ENCODE results near the gene CBX3.
"Not testable (repeated sequence)": the region's sequence is repeated elsewhere in the genome, so short reads cannot be mapped to it uniquely, and the experiment has no call there.

CBX3 gene

GRCh38 chr7:26168458-26169023 is 33.0 kb upstream of the CBX3 start:
- Histone ChIP-seq H3K9ac (ENCODE audit: low read length) (no peak overlapping the region), H2BK120ac (ENCODE audit: low read depth, low read length) (no peak overlapping the region), H3K27ac (ENCODE audit: low read depth, low read length) (no peak overlapping the region), H3K36me3 (ENCODE audit: control insufficient read depth, insufficient read depth, low read length) (no peaks in the 10 kb centered on the region), H2AK5ac (ENCODE audit: low read length) (no peak overlapping the region), H3K4ac (ENCODE audit: low read depth, low read length) (no peak overlapping the region), H3K4me3 (ENCODE audit: low read length) (no peak overlapping the region), H3K4me1 (ENCODE audit: control insufficient read depth, low read depth, low read length) (peaks cover 5% of the 10 kb centered on the region), H3K79me2 (ENCODE audit: control insufficient read depth, insufficient read depth, low read length) (peaks cover 41% of the 10 kb centered on the region), H3K4me2 (ENCODE audit: low read length) (no peak overlapping the region), H4K8ac (ENCODE audit: low read depth, low read length) (no peak overlapping the region), H2BK5ac (ENCODE audit: low read length) (no peak overlapping the region), H2BK15ac (replicated peaks; ENCODE audit: low read depth) (no peak overlapping the region), H3K79me1 (ENCODE audit: low read length) (peaks cover 6% of the 10 kb centered on the region), H3K27me3 (ENCODE audit: insufficient read depth, low read length, poor library complexity) (no peaks in the 10 kb centered on the region), H4K5ac (ENCODE audit: low read length) (no peak overlapping the region), H3K23ac (ENCODE audit: low read length) (no peak overlapping the region), H3K56ac (ENCODE audit: low read length) (no peak overlapping the region), H3K18ac (ENCODE audit: low read length) (no peak overlapping the region)
- DNase-seq, result no peak
- WGBS (ENCODE audit: extremely low coverage, insufficient coverage, low lambda C conversion rate), result no CpG with 5 or more reads among the region's 6 CpGs

- peaks cover 6% of the 10 kb centered on the region for H3K79me1 ChIP-seq (ENCODE audit: low read length)
- H3K18ac ChIP-seq (ENCODE audit: low read length), result no peak overlapping the region
- H2BK120ac ChIP-seq (ENCODE audit: low read depth, low read length), result no peak overlapping the region
- H3K4ac ChIP-seq (ENCODE audit: low read depth, low read length), result no peak overlapping the region
- no peak overlapping the region for H3K9ac ChIP-seq (ENCODE audit: low read length)
- H3K27me3 ChIP-seq (ENCODE audit: insufficient read depth, low read length, poor library complexity), result no peaks in the 10 kb centered on the region
- H3K27ac ChIP-seq (ENCODE audit: low read depth, low read length), result no peak overlapping the region
- peaks cover 5% of the 10 kb centered on the region for H3K4me1 ChIP-seq (ENCODE audit: control insufficient read depth, low read depth, low read length)
- no peak overlapping the region for H2AK5ac ChIP-seq (ENCODE audit: low read length)
- H3K56ac ChIP-seq (ENCODE audit: low read length), result no peak overlapping the region
- H3K79me2 ChIP-seq (ENCODE audit: control insufficient read depth, insufficient read depth, low read length), result peaks cover 47% of the 10 kb centered on the region
- H3K4me3 ChIP-seq (ENCODE audit: low read length), result no peak overlapping the region
- H3K23ac ChIP-seq (ENCODE audit: low read length), result no peak overlapping the region
- no peak for DNase-seq
- WGBS (ENCODE audit: extremely low coverage, insufficient coverage, low lambda C conversion rate), result no CpG with 5 or more reads among the region's 3 CpGs
- no peak overlapping the region for H4K5ac ChIP-seq (ENCODE audit: low read length)
- H2BK15ac ChIP-seq (replicated peaks; ENCODE audit: low read depth), result no peak overlapping the region
- H3K36me3 ChIP-seq (ENCODE audit: control insufficient read depth, insufficient read depth, low read length), result no peaks in the 10 kb centered on the region
- H4K8ac ChIP-seq (ENCODE audit: low read depth, low read length), result no peak overlapping the region
- no peak overlapping the region for H3K4me2 ChIP-seq (ENCODE audit: low read length)
- no peak overlapping the region for H2BK5ac ChIP-seq (ENCODE audit: low read length)
Measured at GRCh38 chr7:26169271-26169670, 32.3 kb upstream of the CBX3 start.

GRCh38 chr7:26170663-26171062 is 30.9 kb upstream of the CBX3 start:
- no peak for DNase-seq
- Histone ChIP-seq H3K4me3 (ENCODE audit: low read length) (no peak overlapping the region), H3K9ac (ENCODE audit: low read length) (no peak overlapping the region), H2BK5ac (ENCODE audit: low read length) (no peak overlapping the region), H2AK5ac (ENCODE audit: low read length) (no peak overlapping the region), H3K18ac (ENCODE audit: low read length) (no peak overlapping the region), H3K27me3 (ENCODE audit: insufficient read depth, low read length, poor library complexity) (no peaks in the 10 kb centered on the region), H4K5ac (ENCODE audit: low read length) (no peak overlapping the region), H4K8ac (ENCODE audit: low read depth, low read length) (no peak overlapping the region), H3K27ac (ENCODE audit: low read depth, low read length) (no peak overlapping the region), H3K36me3 (ENCODE audit: control insufficient read depth, insufficient read depth, low read length) (no peaks in the 10 kb centered on the region), H2BK120ac (ENCODE audit: low read depth, low read length) (no peak overlapping the region), H3K79me2 (ENCODE audit: control insufficient read depth, insufficient read depth, low read length) (peaks cover 48% of the 10 kb centered on the region), H3K56ac (ENCODE audit: low read length) (no peak overlapping the region), H3K4me2 (ENCODE audit: low read length) (no peak overlapping the region), H2BK15ac (replicated peaks; ENCODE audit: low read depth) (no peak overlapping the region), H3K23ac (ENCODE audit: low read length) (no peak overlapping the region), H3K79me1 (ENCODE audit: low read length) (peaks cover 6% of the 10 kb centered on the region), H3K4ac (ENCODE audit: low read depth, low read length) (no peak overlapping the region), H3K4me1 (ENCODE audit: control insufficient read depth, low read depth, low read length) (peaks cover 5% of the 10 kb centered on the region)
- WGBS (ENCODE audit: extremely low coverage, insufficient coverage, low lambda C conversion rate), result no CpG with 5 or more reads among the region's 1 CpG

DNA sequence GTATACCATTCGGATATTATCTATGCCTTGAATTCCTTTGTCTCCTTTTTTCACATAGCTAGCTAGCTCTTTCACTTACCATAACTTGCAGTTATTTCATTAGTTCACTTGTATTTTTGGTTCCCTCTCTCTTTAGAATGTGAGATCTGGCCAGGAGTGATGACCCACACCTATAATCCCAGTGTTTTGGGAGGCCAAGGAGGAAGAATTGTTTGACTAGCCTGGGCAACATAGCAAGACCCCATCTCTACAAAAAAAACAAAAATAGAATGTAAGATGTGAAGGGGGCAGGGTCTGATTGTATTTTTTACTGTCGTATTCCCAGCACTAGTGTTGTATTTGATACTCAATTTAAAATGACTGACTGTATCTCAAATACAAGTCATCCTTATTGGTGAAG is 29.9 kb upstream of the CBX3 start:
- no peak overlapping the region for H3K27ac ChIP-seq (ENCODE audit: low read depth, low read length)

GRCh38 chr7:26172048-26172447 is 29.5 kb upstream of the CBX3 start:
- Histone ChIP-seq H3K27ac (ENCODE audit: low read depth, low read length) (no peak overlapping the region), H2BK5ac (ENCODE audit: low read length) (no peak overlapping the region), H3K4ac (ENCODE audit: low read depth, low read length) (no peak overlapping the region), H3K4me1 (ENCODE audit: control insufficient read depth, low read depth, low read length) (no peaks in the 10 kb centered on the region), H3K4me2 (ENCODE audit: low read length) (no peak overlapping the region), H4K8ac (ENCODE audit: low read depth, low read length) (no peak overlapping the region), H3K79me1 (ENCODE audit: low read length) (peaks cover 2% of the 10 kb centered on the region), H3K36me3 (ENCODE audit: control insufficient read depth, insufficient read depth, low read length) (no peaks in the 10 kb centered on the region), H3K23ac (ENCODE audit: low read length) (no peak overlapping the region), H3K56ac (ENCODE audit: low read length) (no peak overlapping the region), H4K5ac (ENCODE audit: low read length) (no peak overlapping the region), H3K9ac (ENCODE audit: low read length) (no peak overlapping the region), H3K79me2 (ENCODE audit: control insufficient read depth, insufficient read depth, low read length) (peaks cover 36% of the 10 kb centered on the region), H2BK15ac (replicated peaks; ENCODE audit: low read depth) (no peak overlapping the region), H3K27me3 (ENCODE audit: insufficient read depth, low read length, poor library complexity) (no peaks in the 10 kb centered on the region), H2BK120ac (ENCODE audit: low read depth, low read length) (no peak overlapping the region), H3K18ac (ENCODE audit: low read length) (no peak overlapping the region), H2AK5ac (ENCODE audit: low read length) (no peak overlapping the region), H3K4me3 (ENCODE audit: low read length) (no peak overlapping the region)
- no CpG with 5 or more reads among the region's 1 CpG for WGBS (ENCODE audit: extremely low coverage, insufficient coverage, low lambda C conversion rate)
- no peak for DNase-seq

More for the DNA sequence above, 29.9 kb upstream of the CBX3 start:
- Histone ChIP-seq H2BK15ac (replicated peaks; ENCODE audit: low read depth) (no peak overlapping the region), H2AK5ac (ENCODE audit: low read length) (no peak overlapping the region), H3K56ac (ENCODE audit: low read length) (no peak overlapping the region), H3K4me3 (ENCODE audit: low read length) (no peak overlapping the region), H4K8ac (ENCODE audit: low read depth, low read length) (no peak overlapping the region), H3K18ac (ENCODE audit: low read length) (no peak overlapping the region), H3K9ac (ENCODE audit: low read length) (no peak overlapping the region), H3K36me3 (ENCODE audit: control insufficient read depth, insufficient read depth, low read length) (no peaks in the 10 kb centered on the region), H4K5ac (ENCODE audit: low read length) (no peak overlapping the region), H3K79me1 (ENCODE audit: low read length) (peaks cover 4% of the 10 kb centered on the region), H3K23ac (ENCODE audit: low read length) (no peak overlapping the region), H3K4me2 (ENCODE audit: low read length) (no peak overlapping the region), H3K4me1 (ENCODE audit: control insufficient read depth, low read depth, low read length) (peaks cover under 1% of the 10 kb centered on the region), H2BK120ac (ENCODE audit: low read depth, low read length) (no peak overlapping the region), H3K4ac (ENCODE audit: low read depth, low read length) (no peak overlapping the region), H3K27me3 (ENCODE audit: insufficient read depth, low read length, poor library complexity) (no peaks in the 10 kb centered on the region), H2BK5ac (ENCODE audit: low read length) (no peak overlapping the region), H3K79me2 (ENCODE audit: control insufficient read depth, insufficient read depth, low read length) (peaks cover 40% of the 10 kb centered on the region)
- no peak for DNase-seq
- WGBS (ENCODE audit: extremely low coverage, insufficient coverage, low lambda C conversion rate), result no CpG with 5 or more reads among the region's 2 CpGs

GRCh38 chr7:26175903-26176302 is 25.6 kb upstream of the CBX3 start:
- H3K4me3 ChIP-seq (ENCODE audit: low read length); H2AK5ac ChIP-seq (ENCODE audit: low read length); H3K56ac ChIP-seq (ENCODE audit: low read length); H3K36me3 ChIP-seq (ENCODE audit: control insufficient read depth, insufficient read depth, low read length); H2BK5ac ChIP-seq (ENCODE audit: low read length); H4K5ac ChIP-seq (ENCODE audit: low read length); H3K79me1 ChIP-seq (ENCODE audit: low read length); H3K23ac ChIP-seq (ENCODE audit: low read length); H2BK15ac ChIP-seq (replicated peaks; ENCODE audit: low read depth); H3K27me3 ChIP-seq (ENCODE audit: insufficient read depth, low read length, poor library complexity); H4K8ac ChIP-seq (ENCODE audit: low read depth, low read length); H3K27ac ChIP-seq (ENCODE audit: low read depth, low read length); H3K4me2 ChIP-seq (ENCODE audit: low read length); H3K18ac ChIP-seq (ENCODE audit: low read length); H3K4me1 ChIP-seq (ENCODE audit: control insufficient read depth, low read depth, low read length); H3K9ac ChIP-seq (ENCODE audit: low read length); DNase-seq; H2BK120ac ChIP-seq (ENCODE audit: low read depth, low read length); H3K4ac ChIP-seq (ENCODE audit: low read depth, low read length): not testable (repeated sequence)
- WGBS (ENCODE audit: extremely low coverage, insufficient coverage, low lambda C conversion rate), result no CpG with 5 or more reads among the region's 4 CpGs
- peaks cover 15% of the 10 kb centered on the region for H3K79me2 ChIP-seq (ENCODE audit: control insufficient read depth, insufficient read depth, low read length)
